H1 (cell line): ENCODE measurements around the gene CPM. TPM values are rescaled to one million over a fixed set of nuclear protein-coding genes. Genes with fewer than 3 reads are reported as not detected.

Experiments
- CTCF ChIA-PET: fragments of 300-600 bp; sonication (Branson Sonifier 250); formaldehyde crosslinking; loops from one replicate; lab custom pipeline; 2021; ENCODE audit not compliant: partially characterized antibody; lab: Charles Lee
- POLR2A ChIA-PET: fragments of 300-600 bp; sonication (Branson Sonifier 250); formaldehyde crosslinking; loops from one replicate; lab custom pipeline; 2021; ENCODE audit warnings: inconsistent platforms; ENCODE audit not compliant: partially characterized antibody; lab: Charles Lee
- DNase-seq, 2 experiments: peaks; one replicate each; pipeline versions ENCODE4 v3.0.0 to v3.0.0-alpha.2; 2010 to 2022; ENCODE audit warnings: low spot score in 2 of 2, low read depth in 1 of 2, mixed read lengths in 1 of 2
- FAIRE-seq: peaks from 2 replicates; lab custom pipeline; 2011; peaks lifted over from hg19 to GRCh38; lab: Jason Lieb, UNC
- H2AFZ ChIP-seq: 2 replicates; pipeline ENCODE4 v1.8.1; 2012; ENCODE audit warnings: low read length, inconsistent platforms
- H2AK5ac ChIP-seq: 2 replicates; pipeline ENCODE4 v1.6.1; 2013; ENCODE audit warnings: low read depth, low read length
- H2BK120ac ChIP-seq: replicated peaks from 2 replicates; pipeline ENCODE3; 2013; ENCODE audit warnings: low read depth, low read length, inconsistent platforms
- H2BK12ac ChIP-seq: 2 replicates; pipeline ENCODE4 v1.6.1; 2013; ENCODE audit warnings: low read depth, low read length
- H2BK15ac ChIP-seq: 2 replicates; pipeline ENCODE4 v1.6.1; 2013; ENCODE audit warnings: low read length
- H2BK20ac ChIP-seq: 2 replicates; pipeline ENCODE4 v1.6.1; 2013; ENCODE audit warnings: low read length
- H2BK5ac ChIP-seq: 2 replicates; pipeline ENCODE4 v1.6.1; 2013; ENCODE audit warnings: low read depth, low read length
- H3K14ac ChIP-seq: 2 replicates; pipeline ENCODE4 v1.6.1; 2013; ENCODE audit warnings: inconsistent platforms; ENCODE audit not compliant: insufficient read length
- H3K18ac ChIP-seq: 2 replicates; pipeline ENCODE4 v1.6.1; 2013; ENCODE audit warnings: low read length; ENCODE audit errors: extremely low read depth
- H3K23ac ChIP-seq: 2 replicates; pipeline ENCODE4 v1.6.1; 2013; ENCODE audit warnings: inconsistent platforms; ENCODE audit not compliant: insufficient read length
- H3K23me2 ChIP-seq: 2 replicates; pipeline ENCODE4 v1.6.1; 2013; ENCODE audit warnings: low read depth, low read length
- H3K27ac ChIP-seq: 2 replicates; pipeline ENCODE4 v1.6.1; 2011; ENCODE audit warnings: low read depth, low read length, inconsistent platforms
- H3K27me3 ChIP-seq, 4 experiments: replicated peaks in 1 of 4; 1 replicate in 1 of 4; 2 replicates in 3 of 4; pipeline versions ENCODE4 v1.6.1 to v1.8.1; 2011 to 2013; ENCODE audit warnings: low read length in 3 of 4, mild to moderate bottlenecking in 3 of 4, inconsistent platforms in 2 of 4, mixed read lengths in 2 of 4, moderate library complexity in 1 of 4; ENCODE audit not compliant: control insufficient read depth in 3 of 4, insufficient read depth in 3 of 4; ENCODE audit errors: extremely low read depth in 1 of 4
- H3K36me3 ChIP-seq, 4 experiments: 2 replicates each; pipeline versions ENCODE4 v1.6.1 to v1.8.1; 2011 to 2013; ENCODE audit warnings: mild to moderate bottlenecking in 4 of 4, low read length in 3 of 4, moderate library complexity in 2 of 4, control low read depth in 1 of 4, inconsistent platforms in 1 of 4; ENCODE audit not compliant: insufficient read depth in 4 of 4, control insufficient read depth in 2 of 4
- H3K4ac ChIP-seq: replicated peaks from 2 replicates; pipeline ENCODE3; 2013; ENCODE audit warnings: low read length, low read depth, mixed read lengths, inconsistent platforms; ENCODE audit not compliant: insufficient read length
- H3K4me1 ChIP-seq, 4 experiments: replicated peaks in 1 of 4; 1 replicate in 1 of 4; 2 replicates in 3 of 4; pipeline versions ENCODE4 v1.6.1 to v1.8.1; 2011 to 2013; ENCODE audit warnings: low read length in 3 of 4, inconsistent platforms in 2 of 4, mixed read lengths in 1 of 4; ENCODE audit not compliant: insufficient read depth in 4 of 4, control insufficient read depth in 3 of 4
- H3K4me2 ChIP-seq, 2 experiments: 2 replicates each; pipeline versions ENCODE4 v1.6.1 to v1.8.1; 2011 to 2013; ENCODE audit warnings: low read depth in 2 of 2, low read length in 2 of 2, control low read depth in 1 of 2, inconsistent platforms in 1 of 2, mild to moderate bottlenecking in 1 of 2; ENCODE audit not compliant: insufficient read depth in 1 of 2
- H3K4me3 ChIP-seq, 4 experiments: fragments of 200-600, 300-600 bp in 1 of 4; sonication (generic), shearing (Covaris generic), sonication (Bioruptor Twin) in 1 of 4; 2 replicates each; pipeline versions ENCODE4 v1.5.1 to v1.8.1; 2011 to 2016; ENCODE audit warnings: low read length in 4 of 4, low read depth in 3 of 4, control low read depth in 2 of 4, inconsistent platforms in 2 of 4, mild to moderate bottlenecking in 2 of 4, mixed read lengths in 1 of 4, moderate library complexity in 1 of 4; ENCODE audit not compliant: insufficient read depth in 2 of 4; ENCODE audit errors: extremely low read depth in 1 of 4
- H3K56ac ChIP-seq: replicated peaks from 2 replicates; pipeline ENCODE3; 2013; ENCODE audit warnings: low read depth, mild to moderate bottlenecking, mixed read lengths, low read length, inconsistent platforms; ENCODE audit not compliant: insufficient read length
- H3K79me1 ChIP-seq: 2 replicates; pipeline ENCODE4 v1.6.1; 2013; ENCODE audit warnings: low read depth, low read length, control low read depth
- H3K79me2 ChIP-seq, 2 experiments: 2 replicates each; pipeline versions ENCODE4 v1.6.1 to v1.8.1; 2012 to 2013; ENCODE audit warnings: low read length in 2 of 2, mild to moderate bottlenecking in 2 of 2, inconsistent platforms in 1 of 2; ENCODE audit not compliant: insufficient read depth in 2 of 2, control insufficient read depth in 1 of 2
- H3K9ac ChIP-seq, 4 experiments: replicated peaks in 1 of 4; 1 replicate in 1 of 4; 2 replicates in 3 of 4; pipeline versions ENCODE4 v1.6.1 to v1.8.1; 2011 to 2013; ENCODE audit warnings: low read depth in 3 of 4, low read length in 3 of 4, control low read depth in 2 of 4, mild to moderate bottlenecking in 2 of 4, moderate library complexity in 2 of 4, inconsistent platforms in 1 of 4; ENCODE audit errors: extremely low read depth in 1 of 4
- H3K9me3 ChIP-seq, 2 experiments: 2 replicates each; pipeline versions ENCODE4 v1.6.1 to v1.8.1; 2012 to 2013; ENCODE audit warnings: mild to moderate bottlenecking in 2 of 2, moderate library complexity in 2 of 2, control low read depth in 1 of 2, inconsistent platforms in 1 of 2, low read depth in 1 of 2, low read length in 1 of 2, mixed read lengths in 1 of 2; ENCODE audit not compliant: insufficient read depth in 2 of 2
- H4K20me1 ChIP-seq, 2 experiments: replicated peaks in 1 of 2; 2 replicates each; pipeline versions ENCODE3 to v1.8.1; 2011 to 2013; ENCODE audit warnings: inconsistent platforms in 2 of 2, low read length in 2 of 2, mild to moderate bottlenecking in 1 of 2; ENCODE audit not compliant: insufficient read depth in 2 of 2, control insufficient read depth in 1 of 2
- H4K5ac ChIP-seq: 2 replicates; pipeline ENCODE4 v1.6.1; 2013; ENCODE audit warnings: low read length, low read depth, mixed read lengths, inconsistent platforms; ENCODE audit not compliant: insufficient read length
- H4K8ac ChIP-seq: 2 replicates; pipeline ENCODE4 v1.8.0; 2013; ENCODE audit warnings: mild to moderate bottlenecking, moderate library complexity, low read length, inconsistent platforms; ENCODE audit not compliant: insufficient read depth; ENCODE audit errors: extremely low read depth
- H4K91ac ChIP-seq: replicated peaks from 2 replicates; pipeline ENCODE3; 2013; ENCODE audit warnings: low read length, mixed read lengths, inconsistent platforms; ENCODE audit not compliant: insufficient read length
- BACH1 ChIP-seq: IDR thresholded peaks from 2 replicates; pipeline ENCODE4 v1.6.1; 2012; ENCODE audit warnings: low read length, improper control_type of control experiment
- BCL11A ChIP-seq, 2 experiments: IDR thresholded peaks; one replicate each; pipeline ENCODE4 v1.6.1; 2011; ENCODE audit warnings: low read depth in 2 of 2, low read length in 2 of 2, mild to moderate bottlenecking in 2 of 2
- CBX5 ChIP-seq: fragments of 300-800, 300-1000 bp; sonication (generic); IDR thresholded peaks from 2 replicates; pipeline ENCODE4 v1.7.1; 2016; ENCODE audit warnings: antibody characterized with exemption, low read length, low read depth
- CREB1 ChIP-seq: IDR thresholded peaks from 2 replicates; pipeline ENCODE4 v1.6.1; 2012; ENCODE audit warnings: inconsistent platforms
- EZH2 ChIP-seq: fragments of 200-600 bp; sonication (generic); IDR thresholded peaks from 2 replicates; pipeline ENCODE4 v1.7.1; 2012; ENCODE audit warnings: low read depth, mild to moderate bottlenecking, moderate library complexity, low read length, inconsistent platforms; ENCODE audit not compliant: severe bottlenecking
- GTF2F1 ChIP-seq: IDR thresholded peaks from 2 replicates; pipeline ENCODE4 v1.6.1; 2012; ENCODE audit warnings: low read depth, low read length, improper control_type of control experiment, borderline replicate concordance
- JUN ChIP-seq: IDR thresholded peaks from 2 replicates; pipeline ENCODE4 v1.6.1; 2011; ENCODE audit warnings: low read depth, mild to moderate bottlenecking, improper control_type of control experiment, low read length
- KDM1A ChIP-seq: fragments of 200-600, 300-600 bp; sonication (generic); IDR thresholded peaks from 2 replicates; pipeline ENCODE4 v1.7.1; 2016; ENCODE audit warnings: mild to moderate bottlenecking, low read length, borderline replicate concordance
- RXRA ChIP-seq: IDR thresholded peaks from 2 replicates; pipeline ENCODE4 v1.6.1; 2011; ENCODE audit warnings: low read depth, mild to moderate bottlenecking, low read length, moderate library complexity; ENCODE audit not compliant: insufficient read depth
- SP4 ChIP-seq: IDR thresholded peaks from 2 replicates; pipeline ENCODE4 v1.6.1; 2012; ENCODE audit warnings: low read length, inconsistent platforms
- TAF1 ChIP-seq: IDR thresholded peaks from 2 replicates; pipeline ENCODE4 v1.6.1; 2011; ENCODE audit warnings: mild to moderate bottlenecking, low read depth, low read length
- TAF7 ChIP-seq: optimal IDR thresholded peaks from 2 replicates; pipeline ENCODE3; 2011; ENCODE audit warnings: low read depth, mild to moderate bottlenecking, inconsistent platforms, low read length, moderate library complexity, borderline replicate concordance
- TBP ChIP-seq: IDR thresholded peaks from 2 replicates; pipeline ENCODE4 v1.6.1; 2011; ENCODE audit warnings: low read depth, low read length, improper control_type of control experiment
- TEAD4 ChIP-seq: IDR thresholded peaks from 2 replicates; pipeline ENCODE4 v1.6.1; 2012; ENCODE audit warnings: low read depth, low read length, inconsistent platforms, mixed read lengths
- YY1 ChIP-seq: IDR thresholded peaks from 2 replicates; pipeline ENCODE4 v1.6.1; 2011; ENCODE audit warnings: low read depth, mild to moderate bottlenecking, low read length
- WGBS, 2 experiments: shearing (Covaris generic) in 1 of 2; methylation state at CpG; one replicate each; pipeline versions ENCODE4 v1.1.6 to v1.1.7; 2013 to 2015; ENCODE audit warnings: low lambda C conversion rate in 2 of 2, mixed read lengths in 2 of 2, inconsistent platforms in 1 of 2, low coverage in 1 of 2, missing lambda C conversion rate in 1 of 2; ENCODE audit not compliant: insufficient replicate concordance in 2 of 2, insufficient coverage in 1 of 2, insufficient read length in 1 of 2; ENCODE audit errors: extremely low coverage in 1 of 2, missing lambda C conversion rate in 1 of 2; 5-methylcytosine and 5-hydroxymethylcytosine counted together
- polyA plus RNA-seq, 7 experiments: library from polyadenylated mRNA; depleted of rRNA in 3 of 7; stranded (reverse) in 5 of 7; unstranded in 2 of 7; fragments of >200 nt in 5 of 7; fragments of 200-250 nt in 2 of 7; gene quantifications; 1 replicate in 5 of 7; 2 replicates in 1 of 7; 4 replicates in 1 of 7; pipeline versions ENCODE4 v1.2.1 to v1.2.3, GENCODE V29; 2011 to 2013; ENCODE audit warnings: missing spikeins in 2 of 7, mixed read lengths in 2 of 7
- total RNA-seq: library from RNA; stranded (reverse); fragmentation: NEBNext Ultra II Directional; extraction: Animal tissue kit (Norgen Biotek cat#: 25700); gene quantifications from 2 replicates; pipeline ENCODE4 v1.2.1, GENCODE V29; 2021

Gene CPM
- total and polyA plus RNA-seq, 2 of the 8 experiments (the other 6 are each of a cell fraction or from before 2014, with no cell fraction given), result 0.33 to 3.1 TPM

GRCh38 chr12:68853396-68854077 lies 79.4 kb downstream of the CPM start:
- Histone ChIP-seq H2BK12ac (no peak overlapping the region), H2BK20ac (no peak overlapping the region), H4K8ac (no peak overlapping the region), H2BK5ac (no peak overlapping the region), H3K4ac (no peak overlapping the region), H4K20me1 (no peaks in the 10 kb centered on the region), H2AFZ (no peak overlapping the region), H3K4me3 (no peak overlapping the region), H3K4me1 (no peaks in the 10 kb centered on the region), H4K5ac (no peak overlapping the region), H3K23ac (no peak overlapping the region), H2BK15ac (no peak overlapping the region), H2BK120ac (no peak overlapping the region), H3K27ac (no peak overlapping the region), H3K9ac (no peak overlapping the region), H3K36me3 (no peaks in the 10 kb centered on the region), H2AK5ac (no peak overlapping the region), H3K79me2 (no peaks in the 10 kb centered on the region), H4K91ac (no peak overlapping the region), H3K9me3 (no peaks in the 10 kb centered on the region), H3K23me2 (no peaks in the 10 kb centered on the region; the same call in 1 of the 2 replicates), H3K56ac (no peak overlapping the region), H3K79me1 (no peaks in the 10 kb centered on the region), H3K27me3 (no peaks in the 10 kb centered on the region), H3K14ac (no peak overlapping the region), H3K4me2 (no peak overlapping the region), H3K18ac (no peak overlapping the region)
- WGBS, 2 experiments, result 82 to 83% methylated on average over 1 to 3 of the region's 3 CpGs
- no peak for DNase-seq
- ChIA-PET CTCF (interaction anchor here (1.0 to 1.7 kb wide), 3 partner anchors 8 to 23 kb away, joined by 4 to 6 read pairs (median 5); no protein-coding TSS in a partner anchor), POLR2A (interaction anchor here (0.6 to 2.1 kb wide), 3 partner anchors 9 to 41 kb away, joined by 3 to 10 read pairs (median 5); no protein-coding TSS in a partner anchor)
- no peak for FAIRE-seq
- TF ChIP-seq BACH1 (no peak), KDM1A (no peak), EZH2 (no peak), SP4 (no peak), TAF1 (no peak), CREB1 (no peak), YY1 (no peak), TEAD4 (no peak), GTF2F1 (no peak), CBX5 (no peak), JUN (no peak), TAF7 (no peak), RXRA (no peak), TBP (no peak), BCL11A (IDR thresholded peaks at IDR 0.05; ENCODE audit: low read depth in 2 of 2, low read length in 2 of 2) (no peak)
